Right forelimb (tissue), 1 donor: Measurements from ENCODE around the gene ASXL2.
A peak's percentile ranks its signal among the peaks of the same experiment; 100 is the strongest.
"Not testable (repeated sequence)": the region's sequence is repeated elsewhere in the genome, so short reads cannot be mapped to it uniquely, and the experiment has no call there.

Experiments used
- DNase-seq: peaks from one replicate; pipeline ENCODE4 v3.0.0-alpha.2; 2018

The ASXL2 gene

DNA sequence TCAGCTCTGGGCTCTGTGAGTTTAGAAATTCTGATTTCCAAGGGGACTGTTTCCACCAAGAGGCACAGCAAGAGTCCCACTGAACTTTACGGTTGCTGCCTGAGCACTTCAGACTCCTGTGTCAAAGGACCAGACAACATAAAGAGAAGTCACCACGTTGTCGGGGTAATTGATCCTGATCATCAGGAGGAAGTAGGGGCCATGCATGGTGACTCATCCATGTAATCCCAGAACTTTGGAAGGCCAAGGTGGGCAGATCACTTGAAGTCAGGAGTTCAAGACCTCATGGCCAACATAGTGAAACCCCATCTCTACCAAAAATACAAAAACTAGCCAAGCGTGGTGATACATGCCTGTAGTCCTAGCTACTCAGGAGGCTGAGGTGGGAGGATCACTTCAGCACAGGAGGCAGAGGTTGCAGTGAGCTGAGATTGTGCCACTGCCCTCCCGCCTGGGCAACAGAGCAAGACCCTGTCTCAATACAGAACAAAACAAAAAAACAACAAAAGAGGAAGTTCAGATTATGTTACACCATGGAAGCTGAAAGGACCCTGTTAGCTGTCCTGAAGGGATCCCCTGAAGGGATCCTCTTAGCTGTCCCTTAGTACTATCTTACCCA lies 9.4 kb upstream of the ASXL2 start:
- no peak for DNase-seq

GRCh38 chr2:25885933-25886332 lies 7.6 kb upstream of the ASXL2 start:
- no peak for DNase-seq

DNA sequence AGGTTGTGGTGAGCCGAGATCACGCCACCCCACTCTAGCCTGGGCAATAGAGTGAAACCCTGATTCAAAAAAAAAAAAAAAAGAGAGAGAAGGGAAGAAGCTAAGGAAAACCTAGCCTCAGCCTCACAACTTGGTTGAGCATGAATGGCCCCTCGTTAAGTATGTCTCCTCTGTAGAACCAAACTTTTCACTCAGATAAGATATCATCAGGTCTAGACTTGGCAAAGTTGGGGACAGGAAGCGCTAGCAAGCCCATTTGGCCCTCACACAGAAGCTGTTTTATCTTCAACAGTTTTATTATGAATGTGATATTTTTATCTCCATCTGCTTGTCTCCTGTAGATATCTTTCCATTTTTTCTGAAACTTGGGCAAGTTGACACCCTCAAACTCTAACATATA lies 3.5 kb upstream of the ASXL2 start:
- DNase-seq = no peak

DNA sequence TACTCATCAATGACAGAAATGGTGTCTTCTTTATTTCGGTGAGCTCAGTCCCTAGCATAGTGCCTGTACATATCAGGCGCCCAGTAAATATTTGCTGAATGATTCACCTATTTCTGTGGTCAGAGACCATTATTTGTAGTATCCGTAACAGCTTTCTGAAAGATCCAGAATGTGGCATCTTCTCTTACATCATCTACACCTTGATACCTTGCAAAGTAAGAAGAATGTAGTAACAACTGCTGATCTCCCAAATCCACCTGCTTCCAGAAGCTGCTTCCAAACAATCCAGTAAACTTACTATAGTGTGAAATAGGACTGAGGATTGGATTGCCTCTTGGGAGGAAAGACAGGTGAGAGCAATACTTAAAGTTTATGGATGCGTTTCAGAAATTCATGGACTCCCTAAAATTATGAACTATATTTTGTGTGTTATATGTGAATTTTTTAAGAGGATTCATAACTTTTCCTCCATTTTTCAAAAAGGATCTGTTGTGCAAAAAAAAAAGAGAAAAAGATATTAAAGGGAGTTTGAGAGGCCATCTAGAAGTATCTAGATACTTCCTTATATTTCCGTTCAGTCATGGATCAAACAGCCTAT lies 945 bp upstream of the ASXL2 start:
- DNase-seq = no peak

DNA sequence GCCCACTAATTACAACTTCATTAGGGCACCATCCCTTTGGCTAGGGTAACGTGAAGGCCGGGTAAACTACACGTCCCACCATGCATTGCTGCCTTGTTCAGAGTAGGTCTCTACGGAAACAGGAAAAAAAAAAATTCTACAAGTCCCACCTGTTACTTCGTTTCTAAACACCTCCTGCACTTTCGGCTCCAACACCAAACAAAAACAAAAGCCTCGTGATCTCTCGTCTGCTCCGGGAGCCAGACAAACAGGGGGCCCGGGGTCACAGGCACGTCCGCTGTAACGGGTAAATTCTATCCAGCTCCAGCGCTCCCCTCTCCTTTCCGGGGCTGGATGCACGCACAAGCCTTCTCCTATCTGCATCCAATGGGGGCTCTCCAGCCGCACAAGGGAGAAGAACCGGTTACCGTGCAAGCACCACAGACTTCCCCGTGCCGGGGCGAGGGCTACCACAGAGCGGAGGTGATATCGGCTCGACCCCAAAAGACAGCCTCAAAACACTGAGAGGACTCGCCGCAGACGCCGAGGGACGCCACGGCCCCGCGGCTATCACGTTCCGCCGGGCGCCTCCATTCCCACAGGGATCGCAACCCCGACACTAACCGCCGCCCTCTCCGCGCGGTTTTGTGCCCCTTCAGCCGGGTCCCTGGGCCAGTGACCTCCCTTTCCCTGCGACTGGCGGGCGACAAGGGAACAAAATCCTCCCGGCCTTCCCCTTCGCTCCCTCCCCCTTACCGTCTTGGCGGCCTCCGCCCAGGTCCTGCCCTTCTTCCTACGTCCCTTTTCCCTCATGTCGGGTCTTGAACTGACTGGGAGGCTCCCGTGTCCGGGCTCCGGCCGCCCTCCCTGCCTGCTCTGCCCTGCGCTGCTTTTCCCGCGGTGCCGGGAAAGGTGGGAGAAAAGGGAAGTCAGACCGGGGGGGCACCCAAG lies 591 bp downstream of the ASXL2 start:
- DNase-seq = peak; percentile 76

GRCh38 chr2:25872134-25872533 lies 6.2 kb downstream of the ASXL2 start:
- no peak for DNase-seq

- DNase-seq = no peak
These were observed 10.8 kb downstream of the ASXL2 start for GRCh38 chr2:25867396-25868003.

DNA sequence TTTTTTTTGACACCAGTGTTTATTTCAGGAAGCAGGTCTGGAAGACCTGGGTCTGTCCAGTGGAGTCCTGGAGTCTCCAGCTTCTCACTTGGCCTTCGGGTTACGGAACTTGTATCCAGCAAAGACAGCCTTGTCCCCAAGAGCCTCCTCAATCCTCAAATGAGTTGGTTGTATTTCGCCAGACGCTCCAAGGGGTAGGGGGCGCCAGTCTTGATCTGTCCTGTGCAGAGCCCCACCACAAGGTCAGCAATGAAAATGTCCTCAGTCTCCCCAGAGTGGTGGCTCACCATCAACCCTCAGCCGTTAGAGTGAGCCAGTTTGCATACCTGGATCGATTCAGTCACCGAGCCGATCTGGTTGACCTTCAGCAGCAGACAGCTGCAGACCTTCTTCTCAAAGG lies 21.9 kb downstream of the ASXL2 start:
- DNase-seq = no peak

DNA sequence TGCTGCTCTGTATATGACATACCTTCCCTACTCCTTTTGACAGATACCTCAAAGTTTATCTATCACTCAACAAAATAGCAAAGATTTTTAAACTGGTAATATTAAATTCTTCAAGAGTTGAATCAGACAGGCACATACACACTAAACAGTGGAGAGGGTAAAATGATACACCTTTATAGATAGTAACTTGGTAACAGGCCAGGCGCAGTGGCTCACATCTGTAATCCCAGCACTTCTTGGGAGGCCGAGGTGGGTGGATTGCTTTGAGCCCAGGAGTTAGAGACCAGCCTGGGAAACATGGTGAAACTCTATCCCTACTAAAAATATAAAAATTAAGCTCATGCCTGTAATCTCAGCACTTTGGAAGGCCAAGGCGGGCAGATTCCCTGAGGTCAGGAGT lies 23.2 kb downstream of the ASXL2 start:
- DNase-seq = no peak

- no peak for DNase-seq
These were observed 23.7 kb downstream of the ASXL2 start for GRCh38 chr2:25854613-25855012.

DNA sequence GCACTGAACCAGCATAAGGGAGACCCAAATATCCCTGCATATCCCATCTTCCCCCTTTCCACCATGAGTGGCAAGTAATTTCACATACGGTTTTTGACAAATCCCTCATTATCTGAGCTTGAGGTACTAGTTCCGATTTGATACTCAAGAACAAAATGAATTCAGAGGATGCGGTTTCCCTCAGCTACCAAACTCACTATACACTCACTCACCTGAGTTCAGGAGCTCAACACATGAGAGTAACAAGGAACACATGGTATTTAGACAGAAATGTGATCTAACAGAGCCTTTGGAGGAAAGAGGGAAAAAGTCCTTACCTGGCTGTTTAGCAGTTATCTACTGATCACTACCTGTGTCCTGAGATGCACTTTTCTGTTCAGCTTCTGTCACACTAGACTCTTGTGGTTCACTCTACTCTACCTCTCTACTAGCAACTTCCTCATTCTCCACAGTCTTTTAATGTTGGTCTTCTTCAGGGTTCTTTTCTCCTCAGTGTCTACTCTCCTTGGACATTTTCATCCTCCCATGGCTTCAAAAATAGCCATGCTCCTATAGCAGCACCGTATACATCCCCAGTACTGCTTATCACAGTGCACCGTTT lies 25.1 kb downstream of the ASXL2 start:
- no peak for DNase-seq

GRCh38 chr2:25851740-25852503 lies 26.4 kb downstream of the ASXL2 start:
- DNase-seq = no peak

DNA sequence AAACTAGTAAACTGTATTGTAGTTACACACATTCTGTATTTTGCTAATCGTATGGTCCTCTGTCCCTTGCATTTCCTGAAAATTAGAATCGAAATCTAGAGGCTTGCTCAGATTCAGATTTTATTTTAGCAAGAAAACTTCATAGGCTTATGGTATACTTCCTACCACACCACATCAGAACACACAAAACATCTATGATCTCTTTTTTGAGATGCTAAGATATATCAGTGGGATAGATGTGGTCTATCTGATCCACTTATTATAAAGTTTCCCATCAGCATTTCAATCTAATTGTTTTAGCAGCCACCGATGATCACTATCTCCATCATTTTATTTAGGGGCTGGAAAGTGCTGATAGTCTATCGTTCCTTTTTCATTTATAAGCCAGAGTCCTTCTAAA lies 27.9 kb downstream of the ASXL2 start:
- not testable (repeated sequence) for DNase-seq

GRCh38 chr2:25849350-25849749 lies 28.9 kb downstream of the ASXL2 start:
- DNase-seq = not testable (repeated sequence)

GRCh38 chr2:25845843-25846505 lies 32.3 kb downstream of the ASXL2 start:
- no peak for DNase-seq

DNA sequence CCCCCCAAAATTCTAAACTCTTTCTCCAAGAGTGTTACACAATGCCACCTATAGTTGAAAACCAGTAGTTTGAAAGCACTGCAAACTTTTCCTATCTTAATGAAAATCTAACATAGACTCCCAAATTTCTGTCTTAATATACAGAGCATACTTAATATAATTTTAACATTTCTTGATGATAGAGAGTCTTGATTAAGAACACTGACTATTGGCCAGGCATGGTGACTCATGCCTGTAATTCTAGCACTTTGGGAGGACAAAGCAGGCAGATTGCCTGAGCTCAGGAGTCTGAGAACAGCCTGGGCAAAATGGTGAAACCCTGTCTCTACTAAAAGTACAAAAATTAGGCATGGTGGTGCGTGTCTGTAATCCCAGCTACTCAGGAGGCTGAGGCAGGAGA lies 34.2 kb downstream of the ASXL2 start:
- DNase-seq = no peak

- no peak for DNase-seq
These were observed 36.1 kb downstream of the ASXL2 start for GRCh38 chr2:25842155-25842554.

DNA sequence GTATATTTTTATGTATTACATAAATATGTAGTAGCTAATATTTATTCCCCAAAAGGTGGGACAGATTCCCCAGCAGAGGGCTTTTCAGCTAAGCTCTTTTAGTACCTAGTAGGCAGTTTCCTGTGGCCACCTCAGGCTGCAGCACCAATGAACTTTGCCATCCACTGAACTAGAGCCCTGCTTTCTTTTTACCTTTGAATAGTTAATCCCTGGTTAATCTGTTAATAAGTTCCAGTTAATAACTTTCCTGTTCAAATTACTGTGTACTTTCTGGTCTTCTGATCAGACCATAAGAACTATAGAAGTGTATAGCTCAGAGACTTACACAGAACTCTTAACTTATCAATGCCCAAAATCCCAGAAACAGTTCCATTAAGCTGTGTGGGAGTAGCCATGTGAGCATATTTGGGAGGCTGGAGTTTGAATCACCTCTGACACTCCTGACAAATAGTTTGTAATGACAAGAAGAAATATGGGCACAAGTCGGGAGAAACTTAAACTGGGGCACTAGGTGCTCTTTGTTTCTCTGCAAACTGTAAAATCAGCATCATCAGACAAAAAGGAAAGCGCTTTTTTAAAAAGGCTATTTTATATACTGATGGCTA lies 40.0 kb downstream of the ASXL2 start:
- DNase-seq = no peak

GRCh38 chr2:25835906-25836305 lies 42.4 kb downstream of the ASXL2 start:
- DNase-seq = no peak

DNA sequence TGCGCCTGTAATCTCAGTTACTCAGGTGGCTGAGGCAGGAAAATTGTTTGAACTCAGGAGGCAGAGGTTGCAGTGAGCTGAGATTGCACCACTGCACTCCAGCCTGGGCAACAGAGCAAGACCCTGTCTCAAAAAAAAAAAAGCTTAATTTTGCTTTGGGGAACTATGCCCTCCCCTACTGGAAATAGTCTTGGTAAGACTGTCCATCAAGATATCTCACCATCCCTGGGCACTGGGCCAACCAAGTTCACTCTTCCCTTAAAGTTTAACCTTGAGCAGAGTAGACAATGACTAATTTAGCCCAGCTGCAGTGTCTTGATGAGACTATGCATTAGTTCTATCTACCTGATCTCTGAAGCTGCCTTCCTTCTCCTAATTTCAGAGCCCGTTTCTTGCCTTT lies 44.7 kb downstream of the ASXL2 start:
- no peak for DNase-seq

DNA sequence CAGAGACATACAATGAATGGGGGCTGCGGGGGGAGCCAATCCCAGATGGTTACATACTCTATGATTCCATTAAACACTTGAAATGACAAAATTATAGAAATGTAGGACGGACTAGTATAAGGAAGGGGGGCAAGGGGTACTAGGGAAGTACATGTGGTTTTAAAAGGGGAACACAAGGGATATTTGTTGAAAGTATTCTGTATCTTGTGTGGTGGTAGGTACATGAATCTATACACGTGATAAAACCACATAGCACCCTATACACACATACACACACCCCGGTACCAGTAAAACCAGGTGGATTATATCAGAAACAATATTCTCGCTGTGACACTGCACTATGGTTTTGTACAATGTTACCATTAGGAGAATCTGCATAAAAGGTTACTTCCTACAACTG lies 45.4 kb downstream of the ASXL2 start:
- no peak for DNase-seq
